Mesenchymal stem cell (in vitro differentiated cells and primary cell): Measurements from ENCODE around the gene FBXL7.

Experiments
- DNase-seq: peaks from one replicate; pipeline ENCODE4 v3.0.0-alpha.2; 2013
- H2AFZ ChIP-seq: one replicate; pipeline ENCODE4 v1.6.1; 2013; ENCODE audit warnings: low read depth, mild to moderate bottlenecking, control low read depth, inconsistent platforms, low read length, moderate library complexity
- H2AK5ac ChIP-seq: 2 replicates; pipeline ENCODE4 v1.6.1; 2013; ENCODE audit warnings: low read length, moderate library complexity, mild to moderate bottlenecking, inconsistent platforms; ENCODE audit not compliant: severe bottlenecking
- H2BK120ac ChIP-seq: one replicate; pipeline ENCODE4 v1.6.1; 2013; ENCODE audit warnings: low read depth, mild to moderate bottlenecking, inconsistent platforms, low read length, moderate library complexity
- H2BK12ac ChIP-seq, 2 experiments: one replicate each; pipeline ENCODE4 v1.6.1; 2013; ENCODE audit warnings: inconsistent platforms in 2 of 2, low read length in 2 of 2, mild to moderate bottlenecking in 2 of 2, moderate library complexity in 2 of 2, control low read depth in 1 of 2
- H2BK15ac ChIP-seq: one replicate; pipeline ENCODE4 v1.6.1; 2013; ENCODE audit warnings: mild to moderate bottlenecking, low read depth, inconsistent platforms; ENCODE audit not compliant: poor library complexity, severe bottlenecking
- H2BK5ac ChIP-seq: 2 replicates; pipeline ENCODE4 v1.6.1; 2013; ENCODE audit warnings: low read depth, mild to moderate bottlenecking, low read length, control low read depth, inconsistent platforms; ENCODE audit not compliant: poor library complexity, severe bottlenecking
- H3K14ac ChIP-seq, 2 experiments: one replicate each; pipeline ENCODE4 v1.6.1; 2013; ENCODE audit warnings: inconsistent platforms in 2 of 2, low read length in 2 of 2, control low read depth in 1 of 2, mild to moderate bottlenecking in 1 of 2, moderate library complexity in 1 of 2
- H3K18ac ChIP-seq, 2 experiments: one replicate each; pipeline ENCODE4 v1.6.1; 2013; ENCODE audit warnings: inconsistent platforms in 2 of 2, low read length in 2 of 2, control low read depth in 1 of 2, low read depth in 1 of 2, mild to moderate bottlenecking in 1 of 2
- H3K23ac ChIP-seq, 2 experiments: one replicate each; pipeline ENCODE4 v1.6.1; 2013; ENCODE audit warnings: inconsistent platforms in 2 of 2, low read length in 2 of 2, mild to moderate bottlenecking in 2 of 2, moderate library complexity in 2 of 2, control low read depth in 1 of 2
- H3K27ac ChIP-seq: 2 replicates; pipeline ENCODE4 v1.5.1; 2013; ENCODE audit warnings: mild to moderate bottlenecking, moderate library complexity, low read length, control low read depth, inconsistent platforms; ENCODE audit not compliant: poor library complexity, severe bottlenecking
- H3K27me3 ChIP-seq, 2 experiments: 2 replicates each; pipeline versions ENCODE4 v1.6.1 to v1.7.0; 2013; ENCODE audit warnings: low read length in 2 of 2, mild to moderate bottlenecking in 2 of 2, moderate library complexity in 2 of 2, control low read depth in 1 of 2, inconsistent platforms in 1 of 2; ENCODE audit not compliant: control insufficient read depth in 1 of 2, insufficient read depth in 1 of 2
- H3K36me3 ChIP-seq, 2 experiments: 2 replicates each; pipeline versions ENCODE4 v1.6.1 to v1.7.0; 2013; ENCODE audit warnings: low read length in 2 of 2, control low read depth in 1 of 2, inconsistent platforms in 1 of 2, low read depth in 1 of 2, mild to moderate bottlenecking in 1 of 2; ENCODE audit not compliant: insufficient read depth in 2 of 2, control insufficient read depth in 1 of 2
- H3K4ac ChIP-seq, 2 experiments: one replicate each; pipeline ENCODE4 v1.6.1; 2013; ENCODE audit warnings: inconsistent platforms in 2 of 2, low read length in 2 of 2, mild to moderate bottlenecking in 2 of 2, moderate library complexity in 2 of 2, control low read depth in 1 of 2, low read depth in 1 of 2
- H3K4me1 ChIP-seq: 2 replicates; pipeline ENCODE4 v1.6.1; 2013; ENCODE audit warnings: low read depth, low read length, control low read depth; ENCODE audit not compliant: control insufficient read depth, insufficient read depth
- H3K4me2 ChIP-seq: 2 replicates; pipeline ENCODE4 v1.6.1; 2013; ENCODE audit warnings: low read length, mild to moderate bottlenecking, inconsistent platforms; ENCODE audit not compliant: poor library complexity, severe bottlenecking
- H3K4me3 ChIP-seq, 2 experiments: 2 replicates each; pipeline versions ENCODE4 v1.5.1 to v1.7.0; 2013; ENCODE audit warnings: low read length in 2 of 2, mild to moderate bottlenecking in 2 of 2, control low read depth in 1 of 2, low read depth in 1 of 2; ENCODE audit not compliant: insufficient read depth in 1 of 2
- H3K79me1 ChIP-seq: replicated peaks from 2 replicates; pipeline ENCODE4 v1.6.1; 2013; ENCODE audit warnings: mild to moderate bottlenecking, control low read depth, low read length, inconsistent platforms; ENCODE audit not compliant: poor library complexity, severe bottlenecking
- H3K9ac ChIP-seq: 2 replicates; pipeline ENCODE4 v1.7.0; 2013; ENCODE audit warnings: mild to moderate bottlenecking, low read length, moderate library complexity
- H3K9me3 ChIP-seq: 2 replicates; pipeline ENCODE4 v1.7.0; 2013; ENCODE audit warnings: mild to moderate bottlenecking, low read length; ENCODE audit not compliant: control insufficient read depth
- H4K8ac ChIP-seq: one replicate; pipeline ENCODE4 v1.6.1; 2013; ENCODE audit warnings: inconsistent platforms, mild to moderate bottlenecking, low read length, moderate library complexity
- H4K91ac ChIP-seq: one replicate; pipeline ENCODE4 v1.6.1; 2013; ENCODE audit warnings: mild to moderate bottlenecking, low read length, inconsistent platforms
- WGBS: methylation state at CpG from one replicate; pipeline ENCODE4 v1.1.7; 2013; ENCODE audit warnings: mixed read lengths; 5-methylcytosine and 5-hydroxymethylcytosine counted together

Gene FBXL7

DNA sequence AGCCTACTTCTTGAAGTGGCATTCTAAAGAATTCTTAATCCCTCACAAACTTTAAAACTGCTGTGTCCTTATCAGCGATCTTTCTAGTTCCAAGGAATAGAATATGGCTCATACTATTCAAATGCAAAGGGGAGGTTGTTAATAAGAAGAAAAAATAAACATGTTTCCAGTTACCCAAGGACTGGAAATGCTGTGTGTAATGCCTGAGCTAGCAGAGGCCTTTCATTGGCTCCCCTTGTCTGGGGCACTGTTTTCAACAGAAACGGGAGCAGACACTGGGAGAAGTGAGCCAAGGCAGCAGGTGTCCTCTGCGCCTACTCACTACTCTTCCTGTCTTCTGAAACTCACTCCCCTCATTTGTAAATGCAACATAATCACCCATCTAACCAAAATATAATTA, 426.6 kb downstream of the FBXL7 start:
- H2BK15ac ChIP-seq, result no peak overlapping the region
- no peak overlapping the region for H3K4me2 ChIP-seq
- 83% methylated on average over 1 of the region's 3 CpGs for WGBS
- H3K36me3 ChIP-seq, result peaks cover 8 to 10% of the 10 kb centered on the region in 2 experiments
- no peak overlapping the region for H3K27ac ChIP-seq
- H2BK5ac ChIP-seq, result no peak overlapping the region
- DNase-seq, result no peak
- H3K23ac ChIP-seq, result no peak overlapping the region
- H4K8ac ChIP-seq, result no peak overlapping the region
- H3K79me1 ChIP-seq, result peaks cover 25% of the 10 kb centered on the region
- H3K4me1 ChIP-seq, result no peaks in the 10 kb centered on the region
- no peak overlapping the region for H3K9ac ChIP-seq
- H3K4ac ChIP-seq, result no peak overlapping the region
- H2BK120ac ChIP-seq, result no peak overlapping the region
- H3K9me3 ChIP-seq, result no peaks in the 10 kb centered on the region
- H2AK5ac ChIP-seq, result no peak overlapping the region
- no peak overlapping the region for H4K91ac ChIP-seq
- no peak overlapping the region for H3K18ac ChIP-seq
- H3K4me3 ChIP-seq, result no peak overlapping the region
- H2BK12ac ChIP-seq, result no peak overlapping the region
- no peaks in the 10 kb centered on the region for H3K27me3 ChIP-seq
- H2AFZ ChIP-seq, result no peak overlapping the region
- no peak overlapping the region for H3K14ac ChIP-seq

DNA sequence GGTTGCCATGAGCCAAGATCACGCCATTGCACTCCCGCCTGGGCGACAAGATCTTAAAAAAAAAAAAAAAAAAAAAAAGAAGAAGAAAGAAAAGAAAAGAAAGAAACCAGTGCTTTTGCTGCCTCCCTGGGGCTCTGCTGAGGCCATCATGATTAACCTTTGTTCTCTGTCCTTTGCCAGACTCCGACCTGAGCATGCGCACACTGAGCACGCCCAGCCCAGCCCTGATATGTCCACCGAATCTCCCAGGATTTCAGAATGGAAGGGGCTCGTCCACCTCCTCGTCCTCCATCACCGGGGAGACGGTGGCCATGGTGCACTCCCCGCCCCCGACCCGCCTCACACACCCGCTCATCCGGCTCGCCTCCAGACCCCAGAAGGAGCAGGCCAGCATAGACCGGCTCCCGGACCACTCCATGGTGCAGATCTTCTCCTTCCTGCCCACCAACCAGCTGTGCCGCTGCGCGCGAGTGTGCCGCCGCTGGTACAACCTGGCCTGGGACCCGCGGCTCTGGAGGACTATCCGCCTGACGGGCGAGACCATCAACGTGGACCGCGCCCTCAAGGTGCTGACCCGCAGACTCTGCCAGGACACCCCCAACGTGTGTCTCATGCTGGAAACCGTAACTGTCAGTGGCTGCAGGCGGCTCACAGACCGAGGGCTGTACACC, 427.9 kb downstream of the FBXL7 start:
- Histone ChIP-seq H2BK120ac (no peak overlapping the region), H3K18ac (no peak overlapping the region), H3K14ac (no peak overlapping the region), H3K4me1 (no peaks in the 10 kb centered on the region), H3K23ac (peak overlapping the region in 1 of 2 experiments; percentile 23), H3K27me3 (no peaks in the 10 kb centered on the region), H3K4me2 (no peak overlapping the region), H2BK15ac (no peak overlapping the region), H2BK5ac (no peak overlapping the region), H3K36me3 (peaks cover 8 to 10% of the 10 kb centered on the region in 2 experiments), H3K9me3 (no peaks in the 10 kb centered on the region), H3K79me1 (peaks cover 27% of the 10 kb centered on the region), H4K91ac (no peak overlapping the region), H2AK5ac (no peak overlapping the region), H2AFZ (no peak overlapping the region), H2BK12ac (no peak overlapping the region), H3K4ac (no peak overlapping the region), H3K4me3 (no peak overlapping the region), H3K9ac (no peak overlapping the region), H3K27ac (no peak overlapping the region), H4K8ac (no peak overlapping the region)
- 97% methylated on average over 38 of the region's 38 CpGs for WGBS
- no peak for DNase-seq

DNA sequence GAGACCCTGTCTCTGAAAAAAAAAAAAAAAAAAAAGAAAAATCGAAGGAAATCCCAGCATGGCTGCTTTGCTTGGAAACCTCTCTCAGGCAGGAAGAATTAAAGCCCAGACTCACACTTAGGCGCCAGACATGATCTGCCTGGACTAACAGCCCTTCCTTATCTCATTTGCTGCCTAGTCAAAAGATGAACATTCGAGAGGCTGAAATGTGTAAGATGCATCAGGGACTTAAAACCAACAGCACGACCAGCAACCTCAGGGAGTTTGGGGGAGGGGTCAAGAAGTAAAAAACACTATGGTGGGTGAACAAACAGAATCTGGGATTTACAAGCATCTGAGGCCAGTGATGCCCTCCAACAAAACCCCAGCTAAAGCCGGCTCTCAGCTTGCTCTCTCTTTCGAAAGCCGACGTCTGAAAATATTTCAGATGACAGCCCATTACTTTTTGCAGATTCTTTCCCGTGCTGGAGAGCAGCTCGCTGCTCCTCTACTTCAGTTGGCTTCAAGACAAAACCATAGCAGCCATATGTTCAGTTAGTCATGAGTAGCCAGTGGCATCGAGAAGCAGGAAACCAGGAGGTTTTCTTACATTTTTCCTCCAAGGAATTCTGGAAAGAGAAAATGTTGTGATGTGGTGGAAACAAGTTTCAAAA, 429.8 kb downstream of the FBXL7 start:
- WGBS, result 84% methylated on average over 10 of the region's 11 CpGs
- Histone ChIP-seq H3K79me1 (peaks cover 20% of the 10 kb centered on the region), H3K4me1 (no peaks in the 10 kb centered on the region), H3K4me3 (no peak overlapping the region), H4K8ac (no peak overlapping the region), H2BK5ac (no peak overlapping the region), H3K4me2 (no peak overlapping the region), H3K27me3 (no peaks in the 10 kb centered on the region), H3K23ac (no peak overlapping the region), H2AK5ac (no peak overlapping the region), H3K36me3 (peaks cover 8 to 10% of the 10 kb centered on the region in 2 experiments), H3K14ac (no peak overlapping the region), H2BK15ac (no peak overlapping the region), H3K9me3 (no peaks in the 10 kb centered on the region), H4K91ac (no peak overlapping the region), H3K9ac (no peak overlapping the region), H2AFZ (no peak overlapping the region), H3K27ac (no peak overlapping the region), H3K18ac (no peak overlapping the region), H2BK120ac (no peak overlapping the region), H2BK12ac (no peak overlapping the region), H3K4ac (no peak overlapping the region)
- peak; percentile 15 for DNase-seq

DNA sequence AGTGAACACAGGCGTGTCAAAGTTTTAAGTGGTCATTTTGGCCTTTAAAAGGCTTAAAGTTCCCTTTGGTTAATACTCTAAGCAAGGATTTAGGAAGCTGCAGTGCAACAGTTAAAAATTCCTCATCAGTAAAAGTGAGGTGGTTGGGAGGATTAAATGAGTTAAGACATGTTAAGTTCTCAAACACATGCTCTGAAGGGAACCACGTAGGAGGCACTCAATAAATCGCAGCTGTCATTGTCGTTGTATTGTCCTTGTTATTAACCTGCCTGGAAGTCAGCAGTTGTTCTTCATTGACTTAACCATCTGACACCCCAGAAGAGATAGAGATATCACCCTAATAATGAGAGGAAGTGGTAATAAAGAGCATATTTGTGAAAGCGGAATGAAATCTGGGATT, 432.1 kb downstream of the FBXL7 start:
- DNase-seq, result no peak
- Histone ChIP-seq H3K4ac (no peak overlapping the region), H2BK120ac (no peak overlapping the region), H3K79me1 (peaks cover 16% of the 10 kb centered on the region), H3K4me1 (peaks cover 2% of the 10 kb centered on the region), H3K27ac (no peak overlapping the region), H3K27me3 (no peaks in the 10 kb centered on the region), H3K18ac (no peak overlapping the region), H2AFZ (no peak overlapping the region), H3K4me3 (no peak overlapping the region), H2BK15ac (no peak overlapping the region), H3K14ac (no peak overlapping the region), H3K9me3 (no peaks in the 10 kb centered on the region), H3K23ac (no peak overlapping the region), H3K36me3 (peaks cover 17 to 24% of the 10 kb centered on the region in 2 experiments), H2BK12ac (no peak overlapping the region), H2BK5ac (no peak overlapping the region), H4K8ac (no peak overlapping the region), H2AK5ac (no peak overlapping the region), H3K4me2 (no peak overlapping the region), H4K91ac (no peak overlapping the region), H3K9ac (no peak overlapping the region)
- whole genome bisulfite sequencing, result 79% methylated on average over 5 of the region's 5 CpGs
